Heart left ventricle (tissue), 16 donors: ENCODE results near the gene SLC32A1. TPM values are rescaled to one million over a fixed set of nuclear protein-coding genes. Genes with fewer than 3 reads are reported as not detected.

Source experiments
- ATAC-seq, 4 donors: fragments of 200-7000 bp; cut with Tn5 transposase; one replicate each; pipeline ENCODE4 v1.9.1; 2020 to 2022; ENCODE audit warnings: moderate library complexity in 4 of 4, mild to moderate bottlenecking in 3 of 4, moderate number of reproducible peaks in 1 of 4
- DNase-seq, 5 donors: peaks; one replicate each; pipeline ENCODE4 v3.0.0-alpha.2; 2020
- H3K27ac ChIP-seq, 12 donors: fragments of 200-600 bp; sonication (generic) in 4 of 12; one replicate each; pipeline versions ENCODE4 v1.5.0 to v1.8.0; 2016 to 2022; ENCODE audit warnings: mild to moderate bottlenecking in 2 of 12
- H3K27me3 ChIP-seq, 9 donors: fragments of 200-600 bp; sonication (generic) in 2 of 9; one replicate each; pipeline versions ENCODE4 v1.5.1 to v1.8.0; 2016 to 2022; ENCODE audit warnings: mild to moderate bottlenecking in 3 of 9
- H3K36me3 ChIP-seq, 9 donors: fragments of 200-600 bp; sonication (generic) in 2 of 9; one replicate each; pipeline versions ENCODE4 v1.5.0 to v1.8.0; 2018 to 2022; ENCODE audit warnings: mild to moderate bottlenecking in 2 of 9
- H3K4me1 ChIP-seq, 12 donors: fragments of 200-600 bp; sonication (generic) in 4 of 12; one replicate each; pipeline versions ENCODE4 v1.5.0 to v1.8.0; 2016 to 2022; ENCODE audit warnings: mild to moderate bottlenecking in 3 of 12
- H3K4me3 ChIP-seq, 12 donors: fragments of 200-600 bp; sonication (generic) in 4 of 12; one replicate each; pipeline versions ENCODE4 v1.5.0 to v1.8.0; 2017 to 2022; ENCODE audit warnings: mild to moderate bottlenecking in 9 of 12, moderate library complexity in 4 of 12
- H3K9me3 ChIP-seq, 12 donors: fragments of 200-600 bp; sonication (generic) in 4 of 12; one replicate each; pipeline versions ENCODE4 v1.5.0 to v1.8.0; 2016 to 2022; ENCODE audit warnings: mild to moderate bottlenecking in 1 of 12
- POLR2A ChIP-seq, 2 donors: fragments of 450-650 bp; IDR thresholded peaks; one replicate each; pipeline ENCODE4 v1.6.1; 2017; ENCODE audit warnings: antibody characterized with exemption in 2 of 2, mild to moderate bottlenecking in 2 of 2, moderate library complexity in 2 of 2
- WGBS, 4 donors: extraction: QIAGEN DNeasy Blood & Tissue Kit in 2 of 4; methylation state at CpG; one replicate each; pipeline versions ENCODE4 v1.1.5 to v1.1.7; 2013 to 2018; 5-methylcytosine and 5-hydroxymethylcytosine counted together
- intact Hi-C, 10 donors: fragments of 100-400 bp; cut with DNase I; formaldehyde crosslinking; loops; one replicate each; pipeline versions ENCODE4 v1.11.1 to v1.14.2; 2022
- polyA plus RNA-seq, 2 donors: library from polyadenylated mRNA; stranded (reverse); fragments of 200-250 nt; gene quantifications; one replicate each; pipeline ENCODE4 v1.2.3, GENCODE V29; 2013
- total RNA-seq, 9 donors: library from RNA; depleted of rRNA in 2 of 9; stranded (reverse); fragments of >200 nt in 2 of 9; fragmentation: NEBNext Ultra II Directional in 3 of 9; extraction: Animal tissue kit (Norgen Biotek cat#: 25700) in 3 of 9; gene quantifications; one replicate each; pipeline versions ENCODE4 v1.1.0 to v1.2.4, GENCODE V29; 2016 to 2023
- TF ChIP-seq, protein P1 (sequence below), 12 donors: fragments of 200-600 bp; sonication (generic) in 4 of 12; IDR thresholded peaks; one replicate each; pipeline versions ENCODE4 v1.5.0 to v1.8.0; 2018 to 2022; ENCODE audit warnings: antibody characterized with exemption in 12 of 12, mild to moderate bottlenecking in 5 of 12
- donor health status: ischemic (EF 13 %, LVEDD 7.1; RV severe dilation, severe dysfunction).
- donor health status: healthy with polysubstance abuse.
- donor health status: DM: no; HTN: yes; CAD: no.
- donor health status: DM: no; HTN: no; CAD: no.
- donor health status: ischemic (EF 25% LVEDD 6.9; RV normal size, moderate dysfunction).
- donor health status: ischemic (EF 25% LVEDD 5.7; RV mildly dilated, moderate dysfunction).
- donor health status: healthy.
- donor health status: DM: yes; HTN: yes; CAD: no.
- donor health status: ischemic (EF 35%, LVEDD 5.7; RV mildly dilated, moderate dysfunction).
- donor health status: nonischemic (EF 11% LVEDD 7.7; RV severe dilation, severe dysfunction).
- donor health status: DM: yes; HTN: yes; CAD: no.
- donor health status: PGD.
- donor health status: ischemic (EF 29% LVEDD 5.4; RV normal size, mild dysfunction).
- donor health status: nonischemic (EF 23%, LVEDD 6.1; RV moderate dilation, normal function).

The SLC32A1 gene
- total and polyA plus RNA-seq, 11 donors, result not detected

DNA sequence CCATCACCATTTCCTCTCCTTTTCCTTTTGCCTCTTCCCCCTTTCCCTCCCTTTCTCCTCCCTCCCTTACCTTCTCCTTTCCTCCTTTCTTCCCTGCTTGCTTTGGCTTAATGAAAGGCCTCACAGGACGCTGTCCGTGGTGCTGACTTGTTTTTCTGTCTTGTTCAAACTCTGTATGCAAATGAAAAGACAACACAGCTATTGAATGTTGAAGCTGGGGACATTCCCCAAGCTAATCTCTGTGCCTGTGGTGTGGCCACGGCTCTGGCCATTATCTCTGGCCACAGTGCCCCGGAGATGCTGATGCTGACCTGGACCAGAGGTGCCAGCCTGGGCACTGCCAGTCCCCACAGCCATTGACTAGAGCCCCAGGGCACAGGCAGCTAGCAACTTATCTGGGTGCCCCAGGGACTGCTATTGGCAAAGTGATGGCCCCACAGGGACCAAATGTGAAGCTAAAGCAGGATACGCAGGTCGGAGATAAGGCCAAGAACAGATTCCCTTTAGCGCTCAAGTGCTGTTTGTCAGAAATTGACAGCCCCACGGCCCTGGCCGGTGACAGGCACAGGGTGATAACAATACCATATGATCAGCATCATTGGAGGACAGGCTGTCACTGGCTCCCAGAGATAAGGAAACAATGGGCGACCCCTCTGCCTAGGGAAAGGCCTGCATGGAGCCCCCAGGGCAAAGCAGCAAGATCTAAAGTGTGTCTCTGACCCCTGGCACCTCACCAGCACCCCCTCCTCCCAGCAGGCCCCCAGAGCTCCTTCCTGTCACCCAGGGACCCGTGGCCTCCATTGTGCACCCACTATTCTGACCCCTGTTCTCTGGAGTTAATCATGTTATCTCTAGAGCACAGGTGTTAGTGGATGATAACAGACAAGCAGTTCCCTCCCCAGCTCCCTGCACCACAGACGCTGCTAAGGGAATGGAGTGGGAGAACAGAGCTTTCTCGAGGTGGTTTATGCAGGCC lies 31.6 kb upstream of the SLC32A1 start:
- intact Hi-C loops, result no loop called here

GRCh38 chr20:38697306-38697705 lies 27.0 kb upstream of the SLC32A1 start:
- 80 to 85% (median 82%) methylated on average over 9 of the region's 9 CpGs for WGBS, 4 donors
- TF ChIP-seq POLR2A (IDR thresholded peaks at IDR 0.05), result no peak
- TF ChIP-seq, protein P1, sequence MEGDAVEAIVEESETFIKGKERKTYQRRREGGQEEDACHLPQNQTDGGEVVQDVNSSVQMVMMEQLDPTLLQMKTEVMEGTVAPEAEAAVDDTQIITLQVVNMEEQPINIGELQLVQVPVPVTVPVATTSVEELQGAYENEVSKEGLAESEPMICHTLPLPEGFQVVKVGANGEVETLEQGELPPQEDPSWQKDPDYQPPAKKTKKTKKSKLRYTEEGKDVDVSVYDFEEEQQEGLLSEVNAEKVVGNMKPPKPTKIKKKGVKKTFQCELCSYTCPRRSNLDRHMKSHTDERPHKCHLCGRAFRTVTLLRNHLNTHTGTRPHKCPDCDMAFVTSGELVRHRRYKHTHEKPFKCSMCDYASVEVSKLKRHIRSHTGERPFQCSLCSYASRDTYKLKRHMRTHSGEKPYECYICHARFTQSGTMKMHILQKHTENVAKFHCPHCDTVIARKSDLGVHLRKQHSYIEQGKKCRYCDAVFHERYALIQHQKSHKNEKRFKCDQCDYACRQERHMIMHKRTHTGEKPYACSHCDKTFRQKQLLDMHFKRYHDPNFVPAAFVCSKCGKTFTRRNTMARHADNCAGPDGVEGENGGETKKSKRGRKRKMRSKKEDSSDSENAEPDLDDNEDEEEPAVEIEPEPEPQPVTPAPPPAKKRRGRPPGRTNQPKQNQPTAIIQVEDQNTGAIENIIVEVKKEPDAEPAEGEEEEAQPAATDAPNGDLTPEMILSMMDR (IDR thresholded peaks at IDR 0.05), result no peak
- DNase-seq (no peak), ATAC-seq (no peak)
- intact Hi-C loops, result no loop called here
- Histone ChIP-seq H3K9me3 (no peaks in the 10 kb centered on the region), H3K27ac (no peak overlapping the region), H3K4me3 (no peak overlapping the region), H3K36me3 (no peaks in the 10 kb centered on the region), H3K4me1 (no peaks in the 10 kb centered on the region), H3K27me3 (peaks cover 0 to 24% (median 0%) of the 10 kb centered on the region in 9 donors)

More for the DNA sequence above, 31.6 kb upstream of the SLC32A1 start:
- ATAC-seq, result no peak
- no peaks in the 10 kb centered on the region for H3K4me1 ChIP-seq
- no peaks in the 10 kb centered on the region for H3K36me3 ChIP-seq
- TF ChIP-seq, protein P1 (IDR thresholded peaks at IDR 0.05), result no peak
- no peak for TF ChIP-seq POLR2A (IDR thresholded peaks at IDR 0.05)
- no peaks in the 10 kb centered on the region for H3K9me3 ChIP-seq
- WGBS, 4 donors, result 5 to 9% (median 6%) methylated on average over 10 to 13 of the region's 13 CpGs
- DNase-seq, result peak in 4 of 5 donors; percentile 20 to 67 (median 43)
- no peak overlapping the region for H3K4me3 ChIP-seq
- H3K27ac ChIP-seq, result no peak overlapping the region
- H3K27me3 ChIP-seq, result peaks cover 0 to 21% (median 0%) of the 10 kb centered on the region in 9 donors

- DNase-seq (no peak), ATAC-seq (no peak)
- Histone ChIP-seq H3K9me3 (no peaks in the 10 kb centered on the region), H3K27me3 (peaks cover 0 to 35% (median 3%) of the 10 kb centered on the region in 9 donors), H3K4me3 (no peak overlapping the region), H3K36me3 (no peaks in the 10 kb centered on the region), H3K4me1 (no peaks in the 10 kb centered on the region), H3K27ac (no peak overlapping the region)
- 78 to 84% (median 82%) methylated on average over 15 of the region's 15 CpGs for WGBS, 4 donors
- TF ChIP-seq, protein P1 (IDR thresholded peaks at IDR 0.05), result no peak
- no peak for TF ChIP-seq POLR2A (IDR thresholded peaks at IDR 0.05)
- intact Hi-C loops, result no loop called here
Observed at GRCh38 chr20:38698541-38698940, 25.7 kb upstream of the SLC32A1 start.

DNA sequence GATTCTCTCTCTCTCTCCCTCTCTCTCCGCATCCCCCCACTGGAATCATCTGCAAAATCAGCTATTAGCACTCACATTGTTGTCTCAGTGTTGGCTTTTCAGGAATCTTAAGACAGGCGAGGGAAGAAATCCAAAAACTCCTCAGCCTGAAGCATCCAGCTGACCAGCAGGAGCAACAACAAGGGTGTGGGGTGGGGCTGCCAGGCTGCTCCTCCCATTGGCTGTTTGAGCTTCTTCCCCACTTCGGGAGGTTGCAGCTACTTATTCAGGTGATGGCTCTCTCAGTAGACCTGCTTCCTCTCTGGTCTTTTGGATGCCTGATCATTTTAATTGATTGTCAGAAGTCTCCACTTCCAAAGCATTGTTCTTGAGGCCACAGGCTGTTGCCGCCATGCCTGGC lies 24.1 kb upstream of the SLC32A1 start:
- no peak overlapping the region for H3K4me3 ChIP-seq
- H3K27ac ChIP-seq, result no peak overlapping the region
- DNase-seq (no peak), ATAC-seq (no peak)
- no peaks in the 10 kb centered on the region for H3K36me3 ChIP-seq
- H3K9me3 ChIP-seq, result no peaks in the 10 kb centered on the region
- H3K4me1 ChIP-seq, result no peaks in the 10 kb centered on the region
- WGBS, 4 donors, result 44 to 47% (median 46%) methylated on average over 4 of the region's 4 CpGs
- no peak for TF ChIP-seq POLR2A (IDR thresholded peaks at IDR 0.05)
- TF ChIP-seq, protein P1 (IDR thresholded peaks at IDR 0.05), result no peak
- H3K27me3 ChIP-seq, result peaks cover 0 to 43% (median 9%) of the 10 kb centered on the region in 9 donors
- intact Hi-C loops, result no loop called here
